ENCODE results near the gene STOML1. TPM values are rescaled to one million over a fixed set of nuclear protein-coding genes. Genes with fewer than 3 reads are reported as not detected.
A peak's percentile ranks its signal among the peaks of the same experiment; 100 is the strongest.
"Not testable (repeated sequence)": the region's sequence is repeated elsewhere in the genome, so short reads cannot be mapped to it uniquely, and the experiment has no call there.

Gene STOML1
- total and polyA plus RNA-seq, 2 experiments from 2014 or later, result 8.2 to 15.6 TPM

DNA sequence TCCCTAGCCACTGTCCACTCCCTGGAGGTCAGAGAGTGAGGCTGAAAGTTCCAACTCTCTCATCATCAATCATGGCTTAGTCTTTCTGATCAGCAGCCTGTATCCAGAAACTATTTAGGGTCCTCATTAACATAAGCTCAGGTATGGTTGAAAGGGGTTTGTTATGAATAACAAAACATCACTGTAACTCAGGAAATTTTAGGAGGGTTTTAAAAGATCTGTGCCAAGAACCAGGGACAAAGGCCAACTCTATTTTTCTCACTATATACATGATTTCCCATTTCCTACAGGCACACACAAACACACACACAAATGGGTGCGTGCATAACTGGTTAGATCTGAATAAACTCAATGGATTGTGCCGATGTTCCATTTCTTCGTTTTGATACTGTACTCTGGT lies 23.6 kb downstream of the STOML1 start:
- peaks cover 9% of the 10 kb centered on the region for H3K4me1 ChIP-seq (ENCODE audit: low read depth)
- no peak overlapping the region for H3K27ac ChIP-seq
- no peak overlapping the region for H3K4me3 ChIP-seq
- TF ChIP-seq, protein P1, sequence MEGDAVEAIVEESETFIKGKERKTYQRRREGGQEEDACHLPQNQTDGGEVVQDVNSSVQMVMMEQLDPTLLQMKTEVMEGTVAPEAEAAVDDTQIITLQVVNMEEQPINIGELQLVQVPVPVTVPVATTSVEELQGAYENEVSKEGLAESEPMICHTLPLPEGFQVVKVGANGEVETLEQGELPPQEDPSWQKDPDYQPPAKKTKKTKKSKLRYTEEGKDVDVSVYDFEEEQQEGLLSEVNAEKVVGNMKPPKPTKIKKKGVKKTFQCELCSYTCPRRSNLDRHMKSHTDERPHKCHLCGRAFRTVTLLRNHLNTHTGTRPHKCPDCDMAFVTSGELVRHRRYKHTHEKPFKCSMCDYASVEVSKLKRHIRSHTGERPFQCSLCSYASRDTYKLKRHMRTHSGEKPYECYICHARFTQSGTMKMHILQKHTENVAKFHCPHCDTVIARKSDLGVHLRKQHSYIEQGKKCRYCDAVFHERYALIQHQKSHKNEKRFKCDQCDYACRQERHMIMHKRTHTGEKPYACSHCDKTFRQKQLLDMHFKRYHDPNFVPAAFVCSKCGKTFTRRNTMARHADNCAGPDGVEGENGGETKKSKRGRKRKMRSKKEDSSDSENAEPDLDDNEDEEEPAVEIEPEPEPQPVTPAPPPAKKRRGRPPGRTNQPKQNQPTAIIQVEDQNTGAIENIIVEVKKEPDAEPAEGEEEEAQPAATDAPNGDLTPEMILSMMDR (IDR thresholded peaks at IDR 0.05; ENCODE audit: low read depth, low read length), result no peak
- DNase-seq (ENCODE audit: low read depth in 1 of 2, low spot score in 1 of 2), result no peak
- H3K36me3 ChIP-seq, result no peaks in the 10 kb centered on the region
- H3K27me3 ChIP-seq, result no peaks in the 10 kb centered on the region
- H3K9me3 ChIP-seq (ENCODE audit: low read depth), result no peaks in the 10 kb centered on the region

- DNase-seq (ENCODE audit: low read depth in 1 of 2, low spot score in 1 of 2), result no peak
- TF ChIP-seq, protein P1 (IDR thresholded peaks at IDR 0.05; ENCODE audit: low read depth, low read length), result no peak
Measured at GRCh38 chr15:73965758-73966113, 26.4 kb downstream of the STOML1 start.

GRCh38 chr15:73965094-73965757 lies 26.9 kb downstream of the STOML1 start:
- DNase-seq (ENCODE audit: low read depth in 1 of 2, low spot score in 1 of 2), result peak in 1 of 2 donors; percentile 48
- no peaks in the 10 kb centered on the region for H3K36me3 ChIP-seq
- no peaks in the 10 kb centered on the region for H3K9me3 ChIP-seq (ENCODE audit: low read depth)
- no peaks in the 10 kb centered on the region for H3K27me3 ChIP-seq
- H3K4me3 ChIP-seq, result no peak overlapping the region
- peak overlapping the region; percentile 40 for H3K27ac ChIP-seq
- TF ChIP-seq, protein P1 (IDR thresholded peaks at IDR 0.05; ENCODE audit: low read depth, low read length), result no peak
- H3K4me1 ChIP-seq (ENCODE audit: low read depth), result peaks cover 9% of the 10 kb centered on the region

More at GRCh38 chr15:73965758-73966113, 26.4 kb downstream of the STOML1 start:
- Histone ChIP-seq H3K27me3 (no peaks in the 10 kb centered on the region), H3K4me3 (no peak overlapping the region), H3K27ac (peak overlapping the region; percentile 9), H3K4me1 (ENCODE audit: low read depth) (peaks cover 9% of the 10 kb centered on the region), H3K9me3 (ENCODE audit: low read depth) (no peaks in the 10 kb centered on the region), H3K36me3 (no peaks in the 10 kb centered on the region)

DNA sequence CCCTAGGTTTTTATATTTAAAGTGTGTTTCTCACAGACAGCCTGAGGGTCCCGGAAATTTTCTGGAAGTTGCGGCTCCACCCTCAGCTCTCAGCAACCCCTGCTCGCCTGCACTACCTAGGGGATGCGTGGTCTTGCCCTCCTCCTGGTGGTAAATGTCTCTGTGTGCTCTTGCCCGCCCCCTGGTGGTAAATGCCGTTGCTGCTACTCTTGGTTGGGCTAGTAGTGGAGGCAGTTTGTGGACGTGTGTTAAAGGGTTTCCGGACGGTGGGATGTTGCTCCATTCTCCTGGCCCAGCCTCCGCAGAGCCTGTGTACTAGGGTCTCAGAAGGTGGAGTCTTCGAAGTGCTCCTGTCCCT lies 27.4 kb downstream of the STOML1 start:
- H3K4me1 ChIP-seq (ENCODE audit: low read depth), result peaks cover 9% of the 10 kb centered on the region
- H3K4me3 ChIP-seq, result no peak overlapping the region
- H3K36me3 ChIP-seq, result no peaks in the 10 kb centered on the region
- H3K9me3 ChIP-seq (ENCODE audit: low read depth), result no peaks in the 10 kb centered on the region
- peak overlapping the region; percentile 40 for H3K27ac ChIP-seq
- peak; percentile 85 to 86 for DNase-seq (ENCODE audit: low read depth in 1 of 2, low spot score in 1 of 2)
- TF ChIP-seq, protein P1 (IDR thresholded peaks at IDR 0.05; ENCODE audit: low read depth, low read length), result peak; percentile 97
- H3K27me3 ChIP-seq, result no peaks in the 10 kb centered on the region

DNA sequence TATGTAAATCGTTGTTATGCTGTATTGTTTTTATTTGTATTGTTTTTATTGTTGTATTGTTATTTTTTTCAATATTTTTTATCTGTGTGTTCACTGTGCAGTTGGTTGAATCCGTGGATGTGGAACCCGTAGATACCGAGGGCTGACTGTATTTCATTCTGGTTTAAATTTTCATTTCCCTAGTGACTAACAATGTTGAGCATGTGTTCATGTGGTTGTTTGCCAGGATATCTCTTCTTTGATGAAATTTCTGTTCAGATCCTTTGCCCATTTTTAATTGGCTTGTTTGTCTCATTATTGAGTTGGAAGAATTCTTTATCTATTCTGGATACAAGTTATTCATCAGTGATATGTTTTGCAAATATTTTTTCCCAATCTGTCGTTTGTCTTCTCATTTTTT lies 29.7 kb downstream of the STOML1 start:
- H3K9me3 ChIP-seq (ENCODE audit: low read depth), result no peaks in the 10 kb centered on the region
- no peak overlapping the region for H3K4me3 ChIP-seq
- no peak overlapping the region for H3K27ac ChIP-seq
- peaks cover 9% of the 10 kb centered on the region for H3K4me1 ChIP-seq (ENCODE audit: low read depth)
- no peak for DNase-seq (ENCODE audit: low read depth in 1 of 2, low spot score in 1 of 2)
- H3K27me3 ChIP-seq, result no peaks in the 10 kb centered on the region
- H3K36me3 ChIP-seq, result no peaks in the 10 kb centered on the region
- TF ChIP-seq, protein P1 (IDR thresholded peaks at IDR 0.05; ENCODE audit: low read depth, low read length), result no peak

- H3K27ac ChIP-seq; H3K36me3 ChIP-seq; H3K9me3 ChIP-seq (ENCODE audit: low read depth); H3K4me1 ChIP-seq (ENCODE audit: low read depth); H3K4me3 ChIP-seq; H3K27me3 ChIP-seq; DNase-seq (ENCODE audit: low read depth in 1 of 2, low spot score in 1 of 2): not testable (repeated sequence)
Measured at GRCh38 chr15:73960472-73961070, 31.5 kb downstream of the STOML1 start.

All from cardiac muscle cell (in vitro differentiated cells and primary cell).